Keratinocyte (primary cell): ENCODE data around the gene GALT.

ENCODE experiments used
- EZH2 ChIP-seq: IDR thresholded peaks from one replicate; pipeline ENCODE4 v1.6.1; 2012; ENCODE audit warnings: inconsistent platforms, mild to moderate bottlenecking, low read length, moderate library complexity
- TF ChIP-seq, protein P1 (sequence below), 3 experiments: IDR thresholded peaks in 1 of 3; conservative IDR thresholded peaks in 1 of 3; optimal IDR thresholded peaks in 1 of 3; 2 replicates in 2 of 3; 3 replicates in 1 of 3; pipeline versions ENCODE3 to v1.5.1; 2011; ENCODE audit warnings: low read length in 3 of 3, mild to moderate bottlenecking in 3 of 3, moderate library complexity in 2 of 3, control low read depth in 1 of 3, inconsistent platforms in 1 of 3; ENCODE audit not compliant: insufficient read depth in 2 of 3; ENCODE audit errors: extremely low read depth in 1 of 3

DNA sequence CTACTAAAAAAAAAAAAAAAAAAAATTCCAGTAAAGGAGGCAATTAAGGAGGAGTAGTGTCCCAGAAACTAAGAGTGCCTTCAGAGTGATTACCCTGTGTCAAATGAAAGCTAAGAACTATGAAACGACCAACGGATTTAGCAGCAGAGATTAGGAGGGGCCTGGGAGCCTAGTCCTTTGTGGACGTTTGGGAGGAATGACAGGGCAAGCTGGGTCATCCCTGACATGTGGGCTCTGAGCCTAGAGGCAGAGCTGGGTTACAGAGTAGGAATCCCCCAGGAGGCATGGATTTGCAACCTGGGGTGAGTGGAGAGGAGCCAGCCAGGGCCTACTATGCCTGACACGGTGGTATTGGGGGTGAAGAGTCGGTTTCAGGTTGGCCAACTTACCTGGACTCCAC, 13.3 kb upstream of the GALT start:
- TF ChIP-seq, protein P1, sequence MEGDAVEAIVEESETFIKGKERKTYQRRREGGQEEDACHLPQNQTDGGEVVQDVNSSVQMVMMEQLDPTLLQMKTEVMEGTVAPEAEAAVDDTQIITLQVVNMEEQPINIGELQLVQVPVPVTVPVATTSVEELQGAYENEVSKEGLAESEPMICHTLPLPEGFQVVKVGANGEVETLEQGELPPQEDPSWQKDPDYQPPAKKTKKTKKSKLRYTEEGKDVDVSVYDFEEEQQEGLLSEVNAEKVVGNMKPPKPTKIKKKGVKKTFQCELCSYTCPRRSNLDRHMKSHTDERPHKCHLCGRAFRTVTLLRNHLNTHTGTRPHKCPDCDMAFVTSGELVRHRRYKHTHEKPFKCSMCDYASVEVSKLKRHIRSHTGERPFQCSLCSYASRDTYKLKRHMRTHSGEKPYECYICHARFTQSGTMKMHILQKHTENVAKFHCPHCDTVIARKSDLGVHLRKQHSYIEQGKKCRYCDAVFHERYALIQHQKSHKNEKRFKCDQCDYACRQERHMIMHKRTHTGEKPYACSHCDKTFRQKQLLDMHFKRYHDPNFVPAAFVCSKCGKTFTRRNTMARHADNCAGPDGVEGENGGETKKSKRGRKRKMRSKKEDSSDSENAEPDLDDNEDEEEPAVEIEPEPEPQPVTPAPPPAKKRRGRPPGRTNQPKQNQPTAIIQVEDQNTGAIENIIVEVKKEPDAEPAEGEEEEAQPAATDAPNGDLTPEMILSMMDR (optimal IDR thresholded peaks at IDR 0.05 in 1 of 3, IDR thresholded peaks at IDR 0.05 in 1 of 3, conservative IDR thresholded peaks at IDR 0.05 in 1 of 3; ENCODE audit: extremely low read depth in 1 of 3, insufficient read depth in 2 of 3, low read length in 3 of 3): no peak
- TF ChIP-seq EZH2: no peak
